Measurements from ENCODE around the gene GALK2.

DNA sequence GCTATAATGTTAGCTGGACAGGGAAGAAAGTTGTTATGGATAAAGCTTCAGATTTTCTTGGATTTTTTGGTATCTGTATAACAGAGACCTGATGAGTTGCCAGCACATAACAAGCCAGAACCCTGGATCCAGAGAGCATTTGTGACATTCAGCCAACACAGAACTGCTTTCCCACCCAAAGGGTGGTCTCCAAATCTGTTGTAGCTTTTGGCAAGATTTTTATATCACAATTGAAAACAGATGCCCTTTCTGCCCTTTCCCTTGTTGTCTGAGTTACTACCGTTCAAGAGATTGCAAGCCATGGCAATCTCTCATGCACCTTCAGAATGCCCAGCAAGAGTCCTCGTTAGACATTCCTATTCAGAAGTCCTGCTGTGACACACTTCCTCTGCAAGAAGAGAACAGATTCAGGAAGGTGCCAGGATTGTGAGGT, 145.4 kb downstream of the GALK2 start:
- TF ChIP-seq, protein P1, sequence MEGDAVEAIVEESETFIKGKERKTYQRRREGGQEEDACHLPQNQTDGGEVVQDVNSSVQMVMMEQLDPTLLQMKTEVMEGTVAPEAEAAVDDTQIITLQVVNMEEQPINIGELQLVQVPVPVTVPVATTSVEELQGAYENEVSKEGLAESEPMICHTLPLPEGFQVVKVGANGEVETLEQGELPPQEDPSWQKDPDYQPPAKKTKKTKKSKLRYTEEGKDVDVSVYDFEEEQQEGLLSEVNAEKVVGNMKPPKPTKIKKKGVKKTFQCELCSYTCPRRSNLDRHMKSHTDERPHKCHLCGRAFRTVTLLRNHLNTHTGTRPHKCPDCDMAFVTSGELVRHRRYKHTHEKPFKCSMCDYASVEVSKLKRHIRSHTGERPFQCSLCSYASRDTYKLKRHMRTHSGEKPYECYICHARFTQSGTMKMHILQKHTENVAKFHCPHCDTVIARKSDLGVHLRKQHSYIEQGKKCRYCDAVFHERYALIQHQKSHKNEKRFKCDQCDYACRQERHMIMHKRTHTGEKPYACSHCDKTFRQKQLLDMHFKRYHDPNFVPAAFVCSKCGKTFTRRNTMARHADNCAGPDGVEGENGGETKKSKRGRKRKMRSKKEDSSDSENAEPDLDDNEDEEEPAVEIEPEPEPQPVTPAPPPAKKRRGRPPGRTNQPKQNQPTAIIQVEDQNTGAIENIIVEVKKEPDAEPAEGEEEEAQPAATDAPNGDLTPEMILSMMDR (IDR thresholded peaks at IDR 0.05) = no peak
- TF ChIP-seq POLR2A (IDR thresholded peaks at IDR 0.05) = no peak
- no peak for TF ChIP-seq POLR2AphosphoS5 (IDR thresholded peaks at IDR 0.05; ENCODE audit: insufficient read depth in 1 of 2, low read depth in 1 of 2)
